Measurements from ENCODE around the gene SKI. TPM values are rescaled to one million over a fixed set of nuclear protein-coding genes. Genes with fewer than 3 reads are reported as not detected.
"Not testable (repeated sequence)": the region's sequence is repeated elsewhere in the genome, so short reads cannot be mapped to it uniquely, and the experiment has no call there.

Gene SKI
- total and polyA plus RNA-seq, 7 experiments from 2014 or later, result 0.61 to 278 (median 95.3) TPM

DNA sequence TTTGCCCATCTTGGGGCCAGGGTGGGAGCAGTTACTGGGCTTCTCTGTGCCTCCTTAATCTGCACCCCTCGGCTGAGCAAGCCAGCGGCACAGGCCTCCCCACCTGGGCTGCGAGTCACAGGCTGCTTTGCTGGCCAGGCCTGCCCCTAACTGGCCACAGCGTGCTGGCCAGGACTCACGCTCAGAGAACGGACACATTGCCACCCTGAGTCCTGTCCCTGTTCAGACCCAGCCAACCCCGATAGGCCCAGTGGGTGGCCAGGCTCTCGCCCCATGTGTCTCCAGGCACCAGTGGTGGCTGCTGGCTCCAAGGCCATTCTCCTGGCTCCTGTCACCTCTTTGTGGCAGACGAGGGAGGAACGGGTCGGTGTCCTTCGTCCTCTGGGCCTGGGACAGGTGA is 101.9 kb downstream of the SKI start:
- no peaks in the 10 kb centered on the region for H3K4me1 ChIP-seq (ENCODE audit: control insufficient read depth in 2 of 2, insufficient read depth in 2 of 2, low read length in 2 of 2)
- intact Hi-C loops (cut with micrococcal nuclease), result no loop called here
- H3K27me3 ChIP-seq (ENCODE audit: control insufficient read depth in 2 of 2, insufficient read depth in 2 of 2, low read length in 2 of 2), result no peaks in the 10 kb centered on the region
- H3K27ac ChIP-seq (ENCODE audit: low read depth, low read length), result no peak overlapping the region
- Mint-ChIP-seq H3K27me3 (peaks cover 0 to 7% (median 0%) of the 10 kb centered on the region in 5 donors), H3K36me3 (peaks cover 0 to 7% (median 0%) of the 10 kb centered on the region in 5 donors), H3K27ac (no peak overlapping the region), H3K9me3 (peaks cover 0 to 2% (median 0%) of the 10 kb centered on the region in 11 donors), H3K4me3 (no peak overlapping the region), H3K4me1 (peaks cover 0 to 12% (median 5%) of the 10 kb centered on the region in 7 donors)
- ChIA-PET POLR2A (no interaction called here), CTCF (no interaction called here)
- H3K9me3 ChIP-seq (ENCODE audit: control insufficient read depth in 2 of 3, low read length in 3 of 3), result no peaks in the 10 kb centered on the region
- ATAC-seq (no peak), DNase-seq (no peak)
- H3K4me3 ChIP-seq (ENCODE audit: low read length), result no peak overlapping the region
- no peaks in the 10 kb centered on the region for H3K36me3 ChIP-seq (ENCODE audit: control insufficient read depth in 2 of 3, insufficient read depth in 3 of 3, low read length in 3 of 3)

DNA sequence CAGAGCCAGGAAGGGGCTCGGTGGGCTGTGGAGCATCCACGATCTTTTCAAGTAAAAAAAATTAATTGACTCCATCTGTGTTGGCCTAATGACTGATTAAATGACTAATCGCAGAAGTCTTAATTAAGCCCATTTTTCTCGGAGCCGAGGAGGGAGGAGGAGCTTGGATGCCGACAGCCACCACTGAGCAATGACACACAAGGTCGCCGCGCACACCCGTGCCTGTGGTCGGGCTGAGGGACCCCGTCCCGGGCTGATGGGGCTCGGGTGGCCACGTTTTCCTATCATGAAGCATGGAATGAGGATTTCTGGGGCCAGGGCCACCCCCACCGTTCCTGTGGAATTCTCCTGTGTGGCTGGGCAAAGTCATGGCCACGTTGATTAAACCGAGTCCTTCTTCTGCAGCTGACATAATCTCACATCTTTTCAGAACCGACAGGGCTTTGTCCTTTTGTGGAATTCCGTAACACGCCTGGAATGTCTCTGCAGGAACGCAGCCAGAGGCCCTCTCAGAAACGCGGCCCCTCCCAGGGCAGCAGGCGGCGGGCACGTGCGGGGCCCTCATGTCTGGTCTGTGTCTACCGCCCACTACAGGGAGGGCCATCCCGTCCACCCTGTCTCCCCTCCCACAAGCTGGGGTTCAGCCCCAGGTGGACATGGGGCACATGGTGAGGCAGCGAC is 102.5 kb downstream of the SKI start:
- H3K36me3 Mint-ChIP-seq, result peaks cover 0 to 7% (median 0%) of the 10 kb centered on the region in 5 donors
- Histone ChIP-seq H3K27me3 (ENCODE audit: control insufficient read depth in 2 of 2, insufficient read depth in 2 of 2, low read length in 2 of 2) (no peaks in the 10 kb centered on the region), H3K36me3 (ENCODE audit: control insufficient read depth in 2 of 3, insufficient read depth in 3 of 3, low read length in 3 of 3) (no peaks in the 10 kb centered on the region), H3K4me1 (ENCODE audit: control insufficient read depth in 2 of 2, insufficient read depth in 2 of 2, low read length in 2 of 2) (no peaks in the 10 kb centered on the region), H3K27ac (ENCODE audit: low read depth, low read length) (no peak overlapping the region), H3K4me3 (ENCODE audit: low read length) (no peak overlapping the region), H3K9me3 (ENCODE audit: control insufficient read depth in 2 of 3, low read length in 3 of 3) (no peaks in the 10 kb centered on the region)
- H3K27me3 Mint-ChIP-seq, result peaks cover 0 to 7% (median 0%) of the 10 kb centered on the region in 5 donors
- ChIA-PET CTCF (no interaction called here), POLR2A (no interaction called here)
- peaks cover 0 to 8% (median 5%) of the 10 kb centered on the region in 7 donors for H3K4me1 Mint-ChIP-seq
- no peak overlapping the region for H3K4me3 Mint-ChIP-seq
- no peak overlapping the region for H3K27ac Mint-ChIP-seq
- DNase-seq (no peak), ATAC-seq (no peak)
- intact Hi-C loops (cut with micrococcal nuclease), result no loop called here
- peaks cover 0 to 2% (median 0%) of the 10 kb centered on the region in 11 donors for H3K9me3 Mint-ChIP-seq

DNA sequence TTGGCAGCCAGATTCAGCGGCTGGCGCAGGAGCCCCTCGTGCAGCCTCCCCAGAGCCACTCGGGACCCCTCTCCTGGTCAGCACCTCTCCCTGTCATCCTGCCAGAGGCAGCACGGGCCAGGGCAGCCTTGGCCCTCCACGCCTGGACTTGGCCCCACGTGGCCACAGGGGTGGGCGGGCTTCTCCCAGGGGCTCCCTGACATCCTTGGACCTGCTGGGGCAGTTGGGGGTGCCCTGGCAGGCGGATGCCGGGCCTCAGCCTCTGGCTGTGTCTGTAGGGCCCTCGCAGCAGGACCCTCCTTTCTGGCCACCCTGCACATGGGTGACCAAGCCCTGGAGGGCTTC is 103.1 kb downstream of the SKI start:
- CTCF ChIA-PET, result no interaction called here
- Mint-ChIP-seq H3K4me3 (no peak overlapping the region), H3K4me1 (peaks cover 0 to 8% (median 5%) of the 10 kb centered on the region in 7 donors), H3K36me3 (peaks cover 0 to 7% (median 0%) of the 10 kb centered on the region in 5 donors), H3K27ac (no peak overlapping the region), H3K27me3 (peaks cover 0 to 7% (median 0%) of the 10 kb centered on the region in 5 donors), H3K9me3 (peaks cover 0 to 2% (median 0%) of the 10 kb centered on the region in 11 donors)
- DNase-seq (no peak), ATAC-seq (no peak)
- no peaks in the 10 kb centered on the region for H3K4me1 ChIP-seq (ENCODE audit: control insufficient read depth in 2 of 2, insufficient read depth in 2 of 2, low read length in 2 of 2)
- intact Hi-C loops (cut with micrococcal nuclease), result no loop called here
- no peak overlapping the region for H3K4me3 ChIP-seq (ENCODE audit: low read length)
- H3K36me3 ChIP-seq (ENCODE audit: control insufficient read depth in 2 of 3, insufficient read depth in 3 of 3, low read length in 3 of 3), result no peaks in the 10 kb centered on the region
- H3K27ac ChIP-seq (ENCODE audit: low read depth, low read length), result no peak overlapping the region
- H3K9me3 ChIP-seq (ENCODE audit: control insufficient read depth in 2 of 3, low read length in 3 of 3), result no peaks in the 10 kb centered on the region
- POLR2A ChIA-PET, result no interaction called here
- H3K27me3 ChIP-seq (ENCODE audit: control insufficient read depth in 2 of 2, insufficient read depth in 2 of 2, low read length in 2 of 2), result no peaks in the 10 kb centered on the region

DNA sequence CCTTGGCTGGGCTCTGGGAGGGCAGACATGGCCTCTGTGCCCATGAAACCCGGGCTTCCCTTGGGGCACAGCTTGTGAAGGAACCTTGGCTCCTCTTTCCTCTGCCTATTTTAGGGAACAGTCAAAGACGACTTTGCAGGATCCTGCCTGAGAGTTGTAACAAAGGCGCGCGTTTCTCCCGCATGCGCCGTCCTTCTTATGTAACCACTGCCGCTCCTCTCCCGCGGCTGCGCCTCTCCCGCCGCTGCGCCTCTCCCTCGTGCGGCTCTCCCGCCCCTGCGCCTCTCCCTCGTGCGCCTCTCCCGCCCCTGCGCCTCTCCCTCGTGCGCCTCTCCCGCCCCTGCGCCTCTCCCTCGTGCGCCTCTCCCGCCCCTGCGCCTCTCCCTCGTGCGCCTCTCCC is 103.5 kb downstream of the SKI start:
- H3K9me3 ChIP-seq (ENCODE audit: control insufficient read depth in 2 of 3, low read length in 3 of 3); H3K27me3 Mint-ChIP-seq; H3K9me3 Mint-ChIP-seq; POLR2A ChIA-PET; H3K36me3 Mint-ChIP-seq; H3K4me1 ChIP-seq (ENCODE audit: control insufficient read depth in 2 of 2, insufficient read depth in 2 of 2, low read length in 2 of 2); DNase-seq; ATAC-seq; H3K4me3 Mint-ChIP-seq; H3K4me3 ChIP-seq (ENCODE audit: low read length); H3K4me1 Mint-ChIP-seq; H3K27ac ChIP-seq (ENCODE audit: low read depth, low read length); H3K27me3 ChIP-seq (ENCODE audit: control insufficient read depth in 2 of 2, insufficient read depth in 2 of 2, low read length in 2 of 2); H3K27ac Mint-ChIP-seq; H3K36me3 ChIP-seq (ENCODE audit: control insufficient read depth in 2 of 3, insufficient read depth in 3 of 3, low read length in 3 of 3); CTCF ChIA-PET; intact Hi-C loops (cut with micrococcal nuclease): not testable (repeated sequence)

DNA sequence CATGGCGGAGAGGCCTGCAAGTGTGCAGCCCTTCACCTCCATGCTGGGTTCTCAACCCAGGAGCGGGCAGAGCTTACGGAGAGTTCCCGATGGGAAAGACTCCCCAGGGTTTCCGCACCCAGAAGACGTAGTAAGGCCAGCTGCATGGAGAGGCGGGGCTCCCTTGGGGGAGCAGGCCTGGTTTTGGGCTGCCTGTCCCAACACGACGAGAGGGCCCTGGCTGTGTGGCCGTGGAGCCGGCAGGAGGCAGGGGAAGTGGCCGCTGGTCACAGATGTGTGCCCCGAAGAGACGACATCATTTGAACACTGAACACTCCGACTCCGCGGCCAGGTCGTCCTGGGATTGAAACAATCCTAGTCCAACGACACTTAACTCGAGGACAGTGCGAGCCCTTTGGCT is 106.2 kb downstream of the SKI start:
- CTCF ChIA-PET, result no interaction called here
- H3K4me3 Mint-ChIP-seq, result no peak overlapping the region
- H3K9me3 Mint-ChIP-seq, result no peaks in the 10 kb centered on the region
- peaks cover 0 to 4% (median 0%) of the 10 kb centered on the region in 7 donors for H3K4me1 Mint-ChIP-seq
- H3K4me3 ChIP-seq (ENCODE audit: low read length), result no peak overlapping the region
- ATAC-seq (no peak), DNase-seq (no peak)
- H3K9me3 ChIP-seq (ENCODE audit: control insufficient read depth in 2 of 3, low read length in 3 of 3), result no peaks in the 10 kb centered on the region
- POLR2A ChIA-PET, result no interaction called here
- H3K36me3 ChIP-seq (ENCODE audit: control insufficient read depth in 2 of 3, insufficient read depth in 3 of 3, low read length in 3 of 3), result no peaks in the 10 kb centered on the region
- H3K36me3 Mint-ChIP-seq, result no peaks in the 10 kb centered on the region
- no peaks in the 10 kb centered on the region for H3K27me3 Mint-ChIP-seq
- no peak overlapping the region for H3K27ac Mint-ChIP-seq
- H3K4me1 ChIP-seq (ENCODE audit: control insufficient read depth in 2 of 2, insufficient read depth in 2 of 2, low read length in 2 of 2), result no peaks in the 10 kb centered on the region
- no peaks in the 10 kb centered on the region for H3K27me3 ChIP-seq (ENCODE audit: control insufficient read depth in 2 of 2, insufficient read depth in 2 of 2, low read length in 2 of 2)
- no peak overlapping the region for H3K27ac ChIP-seq (ENCODE audit: low read depth, low read length)
- intact Hi-C loops (cut with micrococcal nuclease), result no loop called here

DNA sequence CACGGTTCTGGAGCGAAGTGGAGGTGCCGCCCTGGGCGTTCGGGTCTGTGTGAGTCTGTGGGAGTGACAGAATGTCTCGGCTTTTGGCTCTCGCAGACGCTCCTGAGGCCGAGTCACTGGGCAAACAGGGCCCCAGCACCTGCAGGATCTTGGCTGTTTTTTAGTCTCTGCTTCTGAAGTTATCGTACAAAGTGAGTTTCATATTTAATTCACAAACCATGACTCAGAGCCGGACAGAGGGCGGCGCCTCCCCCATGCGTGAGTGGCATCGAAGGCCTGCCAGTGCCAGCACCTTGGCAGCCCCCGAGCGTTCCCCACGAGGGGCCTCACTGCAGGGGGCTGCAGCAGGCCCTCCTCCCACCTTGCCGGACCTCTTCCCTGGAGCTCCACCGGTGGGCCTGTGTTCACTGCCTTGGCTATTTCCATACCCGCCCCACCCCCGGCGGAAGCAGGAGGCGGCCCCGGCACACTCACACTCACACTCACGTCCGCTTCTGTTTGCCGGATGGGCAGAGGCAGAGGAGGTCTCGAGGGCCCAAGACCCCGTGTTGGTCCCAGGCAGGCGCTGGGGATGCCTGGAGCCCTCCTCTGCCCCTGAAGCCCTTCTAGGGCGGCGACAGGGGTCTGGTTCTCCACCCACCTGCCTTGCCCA is 106.9 kb downstream of the SKI start:
- POLR2A ChIA-PET, result no interaction called here
- peaks cover 0 to 4% (median 0%) of the 10 kb centered on the region in 7 donors for H3K4me1 Mint-ChIP-seq
- no peaks in the 10 kb centered on the region for H3K36me3 Mint-ChIP-seq
- H3K4me1 ChIP-seq (ENCODE audit: control insufficient read depth in 2 of 2, insufficient read depth in 2 of 2, low read length in 2 of 2), result no peaks in the 10 kb centered on the region
- ATAC-seq (no peak), DNase-seq (no peak)
- H3K9me3 ChIP-seq (ENCODE audit: control insufficient read depth in 2 of 3, low read length in 3 of 3), result no peaks in the 10 kb centered on the region
- no peaks in the 10 kb centered on the region for H3K36me3 ChIP-seq (ENCODE audit: control insufficient read depth in 2 of 3, insufficient read depth in 3 of 3, low read length in 3 of 3)
- H3K27me3 ChIP-seq (ENCODE audit: control insufficient read depth in 2 of 2, insufficient read depth in 2 of 2, low read length in 2 of 2), result no peaks in the 10 kb centered on the region
- H3K4me3 ChIP-seq (ENCODE audit: low read length), result no peak overlapping the region
- H3K27ac Mint-ChIP-seq, result no peak overlapping the region
- no peak overlapping the region for H3K27ac ChIP-seq (ENCODE audit: low read depth, low read length)
- intact Hi-C loops (cut with micrococcal nuclease), result no loop called here
- H3K27me3 Mint-ChIP-seq, result no peaks in the 10 kb centered on the region
- H3K4me3 Mint-ChIP-seq, result no peak overlapping the region
- H3K9me3 Mint-ChIP-seq, result no peaks in the 10 kb centered on the region
- CTCF ChIA-PET, result no interaction called here
